GM19395 (cell line): Measurements from ENCODE around the gene YWHAG.
"Not testable (repeated sequence)": the region's sequence is repeated elsewhere in the genome, so short reads cannot be mapped to it uniquely, and the experiment has no call there.

Experiments used
- ATAC-seq: cut with Tn5 transposase; IDR thresholded peaks from one replicate; pipeline ENCODE4 v1.9.1; 2021; ENCODE audit warnings: mild to moderate bottlenecking, moderate library complexity; ENCODE audit not compliant: unreplicated experiment

YWHAG gene

DNA sequence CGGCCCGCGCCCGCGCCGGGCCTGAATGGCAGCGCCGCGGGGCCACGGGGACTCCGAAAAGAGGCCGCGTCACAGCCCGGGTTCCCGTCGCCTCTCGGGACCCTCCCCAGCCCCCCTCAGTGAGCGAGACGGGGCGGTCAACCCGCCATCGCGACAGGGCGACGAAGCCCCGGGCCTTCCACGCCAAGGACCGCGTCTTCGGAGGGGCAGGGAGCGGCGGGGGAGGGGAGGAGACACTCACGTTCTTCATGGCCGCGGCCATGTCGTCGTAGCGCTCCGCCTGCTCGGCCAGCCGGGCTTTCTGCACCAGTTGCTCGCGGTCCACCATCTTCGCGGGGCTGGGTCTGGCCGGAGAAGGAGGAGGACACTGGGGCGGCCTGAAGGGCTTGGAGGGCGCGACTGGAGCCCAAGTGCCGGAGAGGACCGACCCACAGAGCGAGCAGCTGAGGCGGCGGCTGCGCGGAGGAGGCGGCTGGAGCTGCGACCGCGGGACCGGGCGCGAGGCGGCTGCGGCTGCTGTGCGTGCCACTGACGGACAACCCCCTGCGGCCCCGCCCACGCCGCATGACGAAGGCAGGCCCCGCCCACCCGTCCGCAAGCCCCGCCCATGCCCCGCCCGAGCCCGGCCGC, at the start of gene YWHAG:
Gene YWHAG, minus strand, starts transcription at position 511 of the 630 bp plus-strand sequence. Its CDS starts 183 bp downstream, at position 328.
- ATAC-seq, result peak; percentile 69

DNA sequence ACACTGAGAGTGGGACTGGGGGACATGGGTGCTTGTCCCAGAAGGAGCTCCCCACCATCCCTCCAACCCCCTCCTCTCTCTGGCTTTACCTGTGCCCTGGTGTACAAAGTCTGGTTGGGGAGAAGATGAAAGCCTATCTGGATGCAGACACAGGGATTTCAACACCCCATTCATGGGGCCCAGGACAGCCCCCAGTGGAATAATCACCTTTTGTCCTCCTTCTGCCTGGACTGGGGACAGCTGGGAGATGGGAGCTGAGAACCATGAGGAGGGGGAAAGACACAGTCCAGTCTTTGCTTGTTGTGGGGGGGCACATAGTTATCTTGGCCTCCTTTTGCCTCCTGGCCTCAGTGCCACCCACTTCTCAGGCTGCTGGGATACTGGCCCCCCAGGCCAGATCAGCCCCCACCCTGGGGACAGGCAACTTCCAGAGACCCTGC, 49.4 kb upstream of the YWHAG start:
- ATAC-seq, result no peak

DNA sequence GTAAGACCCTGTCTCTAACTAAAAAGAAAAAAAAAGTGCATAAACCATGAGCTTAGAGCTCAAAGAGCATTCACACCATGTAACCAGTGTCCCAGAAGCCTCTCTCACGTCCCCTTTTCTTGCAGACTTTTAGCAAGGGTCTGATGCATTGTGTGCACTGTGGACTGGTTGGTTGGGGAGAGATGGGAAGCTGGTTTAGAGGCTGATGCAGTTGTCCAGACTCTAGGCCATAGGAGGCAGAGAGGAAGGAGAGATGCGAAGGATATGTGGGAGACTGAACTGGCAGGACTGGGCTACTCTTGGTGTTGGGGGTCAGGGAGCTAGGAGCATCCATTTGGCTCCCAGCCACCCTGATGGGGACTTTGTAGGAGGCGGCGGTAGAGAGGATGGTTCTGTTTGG, 48.9 kb upstream of the YWHAG start:
- no peak for ATAC-seq

DNA sequence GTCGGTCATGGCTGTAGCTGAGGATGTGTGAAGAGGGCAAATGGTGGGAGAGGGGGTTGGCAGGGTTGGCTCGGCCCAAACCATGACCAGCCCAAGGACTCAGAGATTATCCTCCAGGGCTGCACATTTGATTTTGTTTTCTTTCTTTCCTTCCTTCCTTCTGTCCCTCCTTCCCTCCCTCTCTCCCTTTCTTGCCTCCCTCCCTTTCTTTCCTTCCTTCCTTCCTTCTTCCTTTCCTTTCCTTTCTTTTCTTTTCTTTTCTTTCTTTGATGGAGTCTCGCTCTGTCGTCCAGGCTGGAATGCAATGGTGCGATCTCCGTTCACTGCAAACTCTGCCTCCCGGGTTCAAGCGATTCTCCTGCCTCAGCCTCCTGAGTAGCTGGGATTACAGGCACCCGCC, 46.9 kb upstream of the YWHAG start:
- ATAC-seq, result no peak

DNA sequence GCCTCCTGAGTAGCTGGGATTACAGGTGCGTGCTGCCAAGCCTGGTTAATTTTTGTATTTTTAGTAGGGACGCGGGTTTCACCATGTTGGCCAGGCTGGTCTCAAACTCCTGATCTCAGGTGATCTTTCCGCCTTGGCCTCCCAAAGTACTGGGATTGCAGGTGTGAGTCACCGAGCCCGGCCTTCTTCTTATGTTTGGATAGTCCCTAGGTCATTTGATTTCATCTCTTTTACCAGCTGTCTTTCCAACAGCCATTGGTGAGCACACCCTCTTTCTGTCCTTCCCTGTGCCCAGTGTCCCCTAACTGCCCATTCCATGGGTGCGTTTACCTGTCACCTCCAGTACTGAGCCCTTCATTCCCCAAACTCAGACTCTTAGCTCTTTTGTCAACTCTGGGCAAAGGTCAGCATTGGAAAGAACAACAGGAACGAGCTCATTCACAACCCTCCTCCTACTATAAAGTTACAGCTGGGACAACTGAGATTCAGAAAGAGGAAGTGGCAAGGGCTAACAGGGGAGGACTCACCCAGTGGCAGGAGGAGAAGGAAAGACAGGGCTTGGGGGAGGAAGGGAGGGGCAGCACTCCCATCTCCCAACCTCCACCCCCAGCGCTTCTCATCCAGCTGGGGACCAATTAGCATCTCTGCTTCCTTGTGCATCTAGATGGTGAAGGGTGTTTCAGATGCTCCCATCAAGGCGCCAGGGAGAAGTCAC, 45.1 kb upstream of the YWHAG start:
- ATAC-seq, result no peak

DNA sequence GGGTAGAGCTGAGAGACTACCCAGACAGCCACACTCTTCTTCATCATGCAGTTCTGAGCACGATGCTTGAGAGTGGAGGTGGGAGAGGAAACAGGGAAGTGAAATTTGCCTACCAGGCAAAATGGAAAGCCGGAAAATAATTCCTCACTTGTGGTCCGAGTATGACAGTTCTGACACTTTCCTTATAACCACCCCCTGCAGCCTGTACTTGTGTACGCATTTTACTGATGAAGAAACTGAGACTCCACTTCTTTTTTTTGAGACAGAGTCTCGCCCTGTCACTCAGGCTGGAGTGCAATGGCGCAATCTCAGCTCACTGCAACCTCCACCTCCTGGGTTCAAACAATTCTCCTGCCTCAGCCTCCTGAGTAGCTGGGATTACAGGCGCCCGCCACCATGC, 44.3 kb upstream of the YWHAG start:
- ATAC-seq, result not testable (repeated sequence)

DNA sequence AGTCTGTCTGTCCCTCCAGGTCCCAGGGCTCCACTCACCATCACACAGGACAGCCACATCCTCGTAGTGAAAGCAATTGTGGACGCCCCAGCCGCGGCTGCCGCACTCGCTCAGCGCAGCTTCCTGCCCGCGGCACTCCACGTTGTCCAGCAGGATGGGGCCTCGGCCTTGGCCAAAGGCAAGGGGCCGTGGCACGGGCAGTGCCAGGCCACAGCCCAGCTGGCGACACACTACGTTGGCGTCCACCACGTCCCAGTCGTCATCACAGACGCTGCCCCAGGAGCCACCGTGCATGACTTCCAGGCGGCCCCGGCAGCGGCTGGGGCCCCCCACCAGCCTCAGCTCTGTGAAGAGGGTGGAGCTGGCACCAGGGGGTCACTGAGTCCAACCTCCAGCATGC, 41.5 kb upstream of the YWHAG start:
- ATAC-seq, result no peak

DNA sequence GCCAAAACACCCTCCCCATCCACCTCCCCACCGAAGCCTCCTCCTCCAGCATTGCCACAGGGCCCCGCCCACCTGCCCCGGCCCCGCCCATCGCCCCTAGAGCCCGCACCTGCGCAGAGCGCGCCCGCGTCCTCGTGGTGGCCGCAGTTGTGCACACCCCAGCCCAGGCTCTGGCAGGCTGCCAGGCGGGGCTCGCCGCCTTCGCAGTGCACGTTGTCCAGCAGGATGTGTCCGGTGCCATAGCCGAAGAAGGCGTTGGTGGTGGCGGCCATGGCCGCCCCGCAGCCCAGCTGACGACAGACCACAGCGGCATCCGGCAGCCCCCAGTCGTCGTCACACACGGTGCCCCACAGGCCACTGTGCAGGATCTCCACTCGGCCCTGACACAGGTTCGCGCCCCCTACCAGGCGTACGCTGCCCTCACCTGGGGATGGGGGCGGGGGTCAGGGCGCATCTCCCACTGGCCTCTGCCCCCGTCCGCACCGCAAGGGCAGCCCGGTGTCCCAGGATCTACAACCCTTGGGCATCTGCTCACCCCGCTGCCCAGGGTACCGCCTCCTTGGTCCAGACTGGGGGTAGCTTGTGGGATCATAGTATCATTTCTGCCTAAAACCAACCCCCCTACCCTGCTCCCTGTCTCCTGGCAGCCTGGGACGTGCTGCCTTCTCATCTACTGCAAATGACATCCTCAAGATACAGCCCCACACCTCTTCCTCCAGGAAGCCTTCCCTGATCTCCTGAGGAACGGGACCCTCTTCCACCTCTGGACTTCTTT, 38.8 kb upstream of the YWHAG start:
- ATAC-seq, result no peak

DNA sequence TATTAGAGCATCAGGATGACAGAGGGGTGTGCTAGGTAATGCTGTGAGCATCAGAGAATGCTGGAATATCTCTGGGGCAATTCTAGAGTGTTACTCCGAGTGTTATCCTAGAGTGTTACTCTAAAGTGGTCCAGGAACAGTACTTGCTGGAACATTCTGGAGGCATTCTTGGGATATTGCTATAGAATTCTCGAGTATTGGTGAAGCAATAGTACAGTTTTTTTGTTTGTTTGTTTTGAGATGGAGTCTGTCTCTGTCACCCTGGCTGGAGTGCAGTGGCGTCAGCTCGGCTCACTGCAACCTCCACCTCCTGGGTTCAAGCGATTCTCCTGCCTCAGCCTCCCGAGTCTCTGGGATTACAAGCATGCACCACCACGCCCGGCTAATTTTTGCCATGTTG, 38.1 kb upstream of the YWHAG start:
- ATAC-seq, result no peak

DNA sequence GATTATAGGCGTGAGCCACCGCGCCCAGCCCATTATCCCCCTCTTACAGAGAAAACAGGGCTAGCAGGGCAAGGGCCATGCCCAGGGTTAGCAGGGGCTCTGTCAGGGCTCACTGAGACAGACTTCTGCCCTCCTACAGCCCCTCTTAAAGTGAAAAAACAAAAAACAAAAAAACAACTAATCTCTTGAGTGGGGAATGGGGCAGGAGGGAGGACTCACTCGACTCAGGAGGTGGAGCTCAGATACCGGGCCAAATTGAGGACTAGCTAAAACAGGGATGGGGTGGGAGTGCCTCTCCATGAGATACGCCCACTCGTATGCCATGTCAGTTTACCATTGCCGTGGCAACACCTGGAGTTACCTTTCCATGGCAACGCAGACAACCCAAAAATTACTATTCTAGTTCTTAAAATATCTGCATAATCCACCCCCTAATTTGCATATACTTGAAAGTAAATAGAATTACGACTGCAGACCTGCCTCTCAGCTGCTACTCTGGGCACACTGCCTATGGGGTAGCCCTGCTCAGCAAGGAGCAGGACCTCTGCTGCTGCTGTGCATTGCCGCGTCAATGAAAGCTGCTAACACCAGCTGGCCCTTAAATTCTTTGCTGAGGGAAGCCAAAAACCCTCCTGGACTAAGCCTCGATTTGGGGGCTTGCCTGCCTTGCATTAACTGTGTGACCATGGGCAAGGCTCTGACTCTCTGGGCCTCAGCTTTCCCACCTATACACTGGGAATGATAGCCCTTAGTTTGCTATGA, 37.4 kb upstream of the YWHAG start:
- ATAC-seq, result no peak

DNA sequence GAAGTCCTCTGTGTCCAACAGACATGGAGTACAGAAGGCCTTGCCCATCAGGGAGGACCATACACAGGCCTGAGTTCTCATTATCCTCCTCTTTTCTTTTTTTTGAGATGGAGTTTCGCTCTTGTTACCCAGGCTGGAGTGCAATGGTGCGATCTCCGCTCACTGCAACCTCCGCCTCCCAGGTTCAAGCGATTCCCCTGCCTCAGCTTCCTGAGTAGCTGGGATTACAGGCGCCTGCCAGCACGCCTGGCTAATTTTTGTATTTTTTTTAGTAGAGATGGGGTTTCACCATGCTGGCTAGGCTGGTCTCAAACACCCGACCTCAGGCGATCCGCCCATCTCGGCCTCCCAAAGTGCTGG, 36.8 kb upstream of the YWHAG start:
- not testable (repeated sequence) for ATAC-seq

DNA sequence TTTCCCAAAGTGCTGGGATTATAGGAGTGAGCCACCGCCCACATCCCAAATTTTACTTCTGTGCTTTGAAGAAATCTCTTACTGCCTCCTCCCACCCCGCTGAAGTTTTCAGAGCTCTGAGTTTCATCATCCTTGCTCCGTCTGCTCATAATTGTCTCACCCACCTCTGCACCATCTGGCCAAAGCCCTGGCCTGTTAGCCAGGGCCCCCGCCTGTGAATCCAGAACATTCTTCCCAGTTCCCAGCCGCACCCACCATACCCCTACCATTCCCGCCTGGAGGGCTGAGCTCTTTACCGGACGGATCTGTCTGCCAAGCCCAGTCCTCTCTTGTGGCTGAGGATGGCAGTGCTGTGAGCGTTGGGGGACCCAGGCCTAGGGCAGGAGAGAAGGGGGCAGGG, 36.2 kb upstream of the YWHAG start:
- no peak for ATAC-seq

DNA sequence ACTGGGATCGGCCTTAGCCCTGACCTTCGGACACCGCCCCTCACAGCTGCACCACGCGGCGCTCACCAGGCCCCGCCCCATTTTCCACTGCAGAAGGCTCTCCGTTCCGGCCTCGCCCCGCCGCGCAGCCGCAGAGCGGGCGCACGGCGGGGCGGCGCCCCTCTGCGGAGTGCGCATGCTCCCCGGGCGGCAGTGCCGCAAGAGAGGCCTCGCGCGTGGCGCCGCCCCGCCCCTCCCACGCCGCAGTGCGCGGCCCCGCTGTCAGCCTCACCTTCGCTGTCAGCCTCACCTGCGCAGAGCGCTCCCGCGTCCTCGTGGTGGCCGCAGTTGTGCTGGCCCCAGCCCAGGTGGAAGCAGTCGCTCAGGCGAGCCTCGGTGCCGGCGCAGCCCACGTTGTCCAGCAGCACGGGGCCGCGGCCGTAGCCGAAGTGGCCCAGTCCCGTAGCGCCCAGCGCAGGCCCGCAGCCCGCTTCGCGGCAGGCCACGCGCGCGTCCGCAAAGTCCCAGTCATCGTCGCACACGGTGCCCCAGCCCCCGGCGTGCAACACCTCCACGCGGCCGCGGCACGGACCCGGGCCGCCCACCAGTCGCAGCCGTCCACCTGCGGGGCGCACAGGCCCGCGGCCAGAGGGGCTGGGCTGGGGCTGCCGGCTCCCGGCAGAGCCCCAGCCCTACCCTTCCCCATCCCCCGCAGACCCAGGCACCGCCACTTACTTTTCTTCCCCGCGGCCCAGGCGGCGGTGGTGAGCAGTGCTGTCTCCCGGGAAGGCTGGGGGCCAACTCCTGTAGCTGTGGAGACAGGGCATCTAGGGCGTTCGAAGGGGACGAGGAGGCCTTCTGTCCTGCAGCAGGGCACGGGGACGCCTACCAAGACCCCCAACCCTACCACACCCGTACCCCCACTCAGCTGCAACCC, 34.6 kb upstream of the YWHAG start:
- ATAC-seq, result peak; percentile 92

DNA sequence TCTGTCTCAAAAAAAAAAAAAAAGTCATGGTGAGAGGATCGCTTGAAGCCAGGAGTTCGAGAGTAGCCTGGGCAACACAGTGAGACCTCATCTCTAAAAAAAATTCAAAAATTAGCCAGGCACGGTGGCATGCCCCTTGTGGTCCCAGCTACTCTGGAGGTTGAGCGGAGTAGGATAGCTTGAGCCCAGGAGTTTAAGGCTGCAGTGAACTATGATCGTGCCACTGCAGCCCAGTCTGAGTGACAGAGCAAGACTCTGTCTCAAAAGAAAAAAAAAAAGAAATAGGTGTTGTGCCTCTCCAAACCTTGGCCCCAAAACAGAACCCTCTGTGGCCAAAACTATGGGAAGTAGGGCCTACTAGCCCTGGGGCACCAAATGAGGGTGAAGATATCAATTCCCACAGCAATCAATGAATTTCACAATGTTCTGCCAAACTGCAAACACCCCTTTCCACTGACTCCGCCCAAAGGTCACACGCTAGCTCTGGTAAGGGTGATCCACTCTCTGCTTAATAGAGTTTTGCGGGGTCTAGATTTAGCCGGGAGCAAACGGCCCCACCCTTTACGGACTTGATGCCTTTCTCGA, 33.8 kb upstream of the YWHAG start:
- peak; percentile 5 for ATAC-seq

DNA sequence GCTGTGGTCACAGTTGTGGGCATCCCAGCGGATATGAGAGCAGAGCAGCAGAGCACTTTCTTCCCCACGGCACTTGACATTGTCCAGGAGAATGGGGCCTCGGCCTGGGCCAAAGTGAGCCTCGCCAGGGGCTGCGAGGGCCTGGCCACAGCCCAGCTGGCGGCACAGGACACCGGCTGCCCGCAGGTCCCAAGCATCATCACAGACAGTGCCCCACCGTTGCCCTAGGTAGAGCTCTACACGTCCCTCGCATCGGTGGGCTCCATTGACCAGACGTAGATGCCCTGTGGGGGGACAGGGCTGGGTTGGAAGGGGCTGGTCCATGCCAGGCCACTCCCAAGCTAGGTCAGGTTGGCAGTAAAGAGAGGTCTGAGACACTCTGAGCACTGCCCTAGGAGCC, 31.3 kb upstream of the YWHAG start:
- no peak for ATAC-seq

DNA sequence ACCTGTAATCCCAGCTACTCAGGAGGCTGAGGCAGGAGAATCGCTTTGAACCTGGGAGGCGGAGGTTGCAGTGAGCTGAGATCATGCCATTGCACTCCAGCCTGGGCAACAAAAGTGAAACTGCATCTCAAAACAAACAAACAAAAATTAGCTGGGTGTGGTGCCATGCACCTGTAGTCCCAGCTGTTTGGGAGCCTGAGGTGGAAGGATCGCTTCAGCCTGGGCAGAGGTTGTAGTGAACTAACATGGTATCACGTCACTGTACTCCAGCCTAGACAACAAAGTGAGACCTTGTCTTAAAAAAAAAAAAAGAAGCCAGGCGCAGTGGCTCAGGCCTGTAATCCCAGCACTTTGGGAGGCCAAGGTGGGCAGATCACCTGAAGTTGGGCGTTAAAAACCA, 29.0 kb upstream of the YWHAG start:
- ATAC-seq, result not testable (repeated sequence)

DNA sequence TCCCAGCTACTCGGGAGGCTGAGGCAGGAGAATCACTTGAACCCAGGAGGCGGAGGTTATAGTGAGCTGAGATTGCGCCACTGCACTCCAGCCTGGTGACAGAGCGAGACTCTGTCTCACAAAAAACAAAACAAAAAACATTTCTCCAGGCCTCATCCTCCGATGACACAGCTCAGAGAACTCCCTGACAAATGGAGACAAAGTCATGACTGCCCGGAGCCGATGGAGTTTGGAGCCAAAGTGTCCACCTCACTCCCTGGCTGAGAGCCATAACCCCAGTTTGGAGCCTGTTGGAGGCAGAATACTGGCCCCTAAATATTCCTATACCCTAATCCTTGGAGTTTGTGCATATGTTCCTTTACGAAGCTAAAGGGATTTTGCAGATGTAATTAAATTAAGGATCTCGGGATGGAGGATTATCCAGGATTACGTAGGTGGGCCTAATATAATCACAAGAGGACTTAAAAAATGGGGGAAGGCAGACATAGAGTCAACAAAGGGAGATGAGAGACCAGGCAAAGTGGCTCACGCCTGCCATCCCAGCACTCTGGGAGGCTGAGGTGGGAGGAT, 28.0 kb upstream of the YWHAG start:
- no peak for ATAC-seq

DNA sequence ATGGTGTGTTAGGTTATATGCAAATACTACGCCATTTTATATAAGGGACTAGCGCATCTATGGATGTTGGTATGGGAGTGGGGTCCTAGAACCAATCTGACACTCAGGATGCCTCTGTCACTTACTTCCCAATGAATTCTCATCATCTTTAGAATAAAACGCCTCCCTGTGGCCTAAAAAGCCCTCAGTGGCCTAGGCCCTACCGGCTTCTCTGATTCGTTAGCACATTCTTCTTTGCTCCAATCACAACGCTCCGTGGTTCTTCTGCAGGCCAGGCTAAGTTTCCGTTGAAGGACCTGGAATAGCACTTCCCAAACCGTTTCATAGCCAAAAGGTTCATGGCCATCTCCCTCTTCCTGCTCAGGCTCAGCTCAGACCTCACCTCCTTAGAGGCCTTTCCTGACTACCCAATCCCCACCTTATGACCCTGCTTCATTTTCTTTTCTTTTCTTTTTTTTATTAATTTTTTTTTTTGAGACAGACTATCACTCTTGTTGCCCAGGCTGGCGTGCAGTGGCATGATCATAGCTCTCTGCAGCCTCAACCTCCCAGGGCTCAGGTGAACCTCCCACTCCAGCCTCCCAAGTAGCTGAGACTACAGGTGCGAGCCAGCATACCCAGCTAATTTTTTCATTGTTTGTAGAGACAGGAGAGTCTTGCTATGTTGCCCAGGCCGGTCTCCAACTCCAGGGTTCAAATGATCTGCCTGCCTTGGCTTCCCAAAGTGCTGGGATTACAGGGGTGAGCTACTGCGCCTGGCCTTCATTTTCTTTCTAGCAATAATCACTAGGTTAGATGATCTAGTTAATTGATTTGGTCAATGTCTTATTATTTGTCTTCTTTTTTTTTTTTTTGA, 24.5 kb upstream of the YWHAG start:
- ATAC-seq, result no peak

DNA sequence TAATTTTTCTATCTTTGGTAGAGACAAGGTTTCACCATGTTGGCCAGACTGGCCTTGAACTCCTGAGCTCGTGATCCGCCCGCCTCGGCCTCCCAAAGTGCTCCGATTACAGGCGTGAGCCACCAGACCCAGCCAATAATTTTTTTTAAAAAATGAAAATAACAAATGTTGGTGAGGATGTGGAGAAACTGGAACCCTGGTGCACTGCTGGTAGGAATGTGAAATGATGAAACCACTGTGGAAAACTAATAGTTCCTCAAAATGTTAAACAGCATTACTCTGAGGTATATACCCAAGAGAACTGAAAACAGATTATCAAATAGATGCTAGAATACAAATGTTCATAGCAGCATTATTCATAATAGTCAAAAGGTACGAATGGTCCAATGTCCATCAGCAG, 23.0 kb upstream of the YWHAG start:
- no peak for ATAC-seq
